GM23338 (cell line): Measurements from ENCODE around the gene CAST. TPM values are rescaled to one million over a fixed set of nuclear protein-coding genes. Genes with fewer than 3 reads are reported as not detected.

Source experiments
- ATAC-seq: fragments of 200-7000 bp; cut with Tn5 transposase; 3 replicates; pipeline ENCODE4 v1.9.1; 2020
- DNase-seq: peaks from one replicate; pipeline ENCODE4 v3.0.0-alpha.2; 2015; ENCODE audit warnings: low spot score
- H2AFZ ChIP-seq: fragments of 200-600 bp; sonication (generic); 2 replicates; pipeline ENCODE4 v1.8.0; 2016; ENCODE audit warnings: antibody characterized with exemption, mild to moderate bottlenecking, moderate library complexity
- H3F3A ChIP-seq: fragments of 200-600 bp; sonication (generic); replicated peaks from 2 replicates; pipeline ENCODE4 v1.8.0; 2017; ENCODE audit warnings: antibody characterized with exemption, mixed run types, low read depth
- H3K27ac ChIP-seq: fragments of 200-600 bp; sonication (generic); 2 replicates; pipeline ENCODE4 v1.6.1; 2016; ENCODE audit warnings: low read depth
- H3K27me3 ChIP-seq: fragments of 200-600 bp; sonication (generic); 2 replicates; pipeline ENCODE4 v1.8.0; 2016; ENCODE audit warnings: mild to moderate bottlenecking, mixed run types, moderate library complexity; ENCODE audit not compliant: insufficient read depth
- H3K36me3 ChIP-seq: fragments of 200-600 bp; sonication (generic); 2 replicates; pipeline ENCODE4 v1.8.0; 2016; ENCODE audit warnings: mild to moderate bottlenecking; ENCODE audit not compliant: insufficient read depth
- H3K4me1 ChIP-seq: fragments of 200-600 bp; sonication (generic); 2 replicates; pipeline ENCODE4 v1.8.0; 2016; ENCODE audit warnings: mild to moderate bottlenecking, moderate library complexity; ENCODE audit not compliant: insufficient read depth
- H3K4me2 ChIP-seq: fragments of 200-600 bp; sonication (generic); 2 replicates; pipeline ENCODE4 v1.7.1; 2017; ENCODE audit warnings: mixed run types
- H3K4me3 ChIP-seq: fragments of 200-600 bp; sonication (generic); 2 replicates; pipeline ENCODE4 v1.6.1; 2016; ENCODE audit warnings: mixed run types
- H3K79me2 ChIP-seq: fragments of 200-600 bp; sonication (generic); replicated peaks from 2 replicates; pipeline ENCODE4 v1.8.0; 2017; ENCODE audit warnings: mild to moderate bottlenecking; ENCODE audit not compliant: insufficient read depth
- H3K9me2 ChIP-seq: fragments of 200-600 bp; sonication (generic); 2 replicates; pipeline ENCODE4 v1.8.0; 2017; ENCODE audit not compliant: insufficient read depth
- H4K20me1 ChIP-seq: fragments of 200-600 bp; sonication (generic); replicated peaks from 2 replicates; pipeline ENCODE4 v1.8.0; 2017; ENCODE audit warnings: mild to moderate bottlenecking; ENCODE audit not compliant: insufficient read depth
- H3K27ac Mint-ChIP-seq: 2 replicates; pipeline ENCODE4 v1.8.0; 2020; ENCODE audit warnings: inconsistent platforms, mild to moderate bottlenecking, moderate library complexity, mixed read lengths
- H3K27me3 Mint-ChIP-seq: 3 replicates; pipeline ENCODE4 v1.8.0; 2022; ENCODE audit warnings: low read depth, mild to moderate bottlenecking, moderate library complexity, mixed read lengths, inconsistent platforms; ENCODE audit not compliant: insufficient read depth, poor library complexity
- H3K36me3 Mint-ChIP-seq: 3 replicates; pipeline ENCODE4 v1.8.0; 2021; ENCODE audit warnings: low read depth, mild to moderate bottlenecking, inconsistent platforms, moderate library complexity, mixed read lengths
- H3K4me1 Mint-ChIP-seq: 3 replicates; pipeline ENCODE4 v1.8.0; 2020; ENCODE audit warnings: mild to moderate bottlenecking, inconsistent platforms, mixed read lengths
- H3K4me3 Mint-ChIP-seq: 3 replicates; pipeline ENCODE4 v1.8.0; 2021; ENCODE audit warnings: moderate library complexity, mild to moderate bottlenecking, inconsistent platforms, mixed read lengths
- H3K9me3 Mint-ChIP-seq: 3 replicates; pipeline ENCODE4 v1.8.0; 2020; ENCODE audit warnings: moderate library complexity, mild to moderate bottlenecking, inconsistent platforms, mixed read lengths
- CREB1 ChIP-seq: fragments of 250-450 bp; sonication (Bioruptor Pico); IDR thresholded peaks from 2 replicates; pipeline ENCODE4 v1.5.0; 2020; ENCODE audit warnings: low read depth, mild to moderate bottlenecking, moderate library complexity
- EZH2 ChIP-seq: fragments of 200-600 bp; sonication (generic); IDR thresholded peaks from one replicate; pipeline ENCODE4 v1.8.0; 2017; ENCODE audit warnings: antibody characterized with exemption, mild to moderate bottlenecking, low read depth; ENCODE audit not compliant: unreplicated experiment
- EZH2phosphoT487 ChIP-seq: fragments of 200-600 bp; sonication (generic); IDR thresholded peaks from one replicate; pipeline ENCODE4 v1.8.1; 2018; ENCODE audit warnings: antibody characterized with exemption; ENCODE audit not compliant: unreplicated experiment
- NANOG ChIP-seq: IDR thresholded peaks from 2 replicates; pipeline ENCODE4 v1.6.1; 2016; ENCODE audit warnings: antibody characterized with exemption, borderline replicate concordance
- polyA plus RNA-seq: library from polyadenylated mRNA; unstranded; fragments of >200 nt; fragmentation: Nextera tagmentation; extraction: Ambion mirVana; gene quantifications from 2 replicates; pipeline ENCODE4 v1.2.1, GENCODE V29; 2016
- total RNA-seq: library from RNA; depleted of rRNA; stranded (reverse); fragments of >200 nt; shearing (Covaris generic); gene quantifications from 2 replicates; pipeline ENCODE4 v1.2.3, GENCODE V29; 2014
- TF ChIP-seq, protein P1 (sequence below): IDR thresholded peaks from 2 replicates; pipeline ENCODE4 v1.6.1; 2016; ENCODE audit warnings: antibody characterized with exemption
- TF ChIP-seq, protein P2 (sequence below): fragments of 250-450 bp; sonication (Bioruptor Pico); IDR thresholded peaks from 2 replicates; pipeline ENCODE4 v1.5.0; 2020; ENCODE audit warnings: mild to moderate bottlenecking, moderate library complexity
- TF ChIP-seq, protein P3 (sequence below), 2 experiments: fragments of 200-600 bp in 1 of 2; sonication (generic) in 1 of 2; conservative IDR thresholded peaks; 2 replicates each; pipeline versions ENCODE4 v1.5.1 to v1.6.1; 2016 to 2017; ENCODE audit warnings: antibody characterized with exemption in 2 of 2, low read depth in 2 of 2, mild to moderate bottlenecking in 2 of 2, moderate library complexity in 1 of 2

The CAST gene
- total and polyA plus RNA-seq, 2 experiments from 2014 or later = 37.9 to 57.7 TPM

DNA sequence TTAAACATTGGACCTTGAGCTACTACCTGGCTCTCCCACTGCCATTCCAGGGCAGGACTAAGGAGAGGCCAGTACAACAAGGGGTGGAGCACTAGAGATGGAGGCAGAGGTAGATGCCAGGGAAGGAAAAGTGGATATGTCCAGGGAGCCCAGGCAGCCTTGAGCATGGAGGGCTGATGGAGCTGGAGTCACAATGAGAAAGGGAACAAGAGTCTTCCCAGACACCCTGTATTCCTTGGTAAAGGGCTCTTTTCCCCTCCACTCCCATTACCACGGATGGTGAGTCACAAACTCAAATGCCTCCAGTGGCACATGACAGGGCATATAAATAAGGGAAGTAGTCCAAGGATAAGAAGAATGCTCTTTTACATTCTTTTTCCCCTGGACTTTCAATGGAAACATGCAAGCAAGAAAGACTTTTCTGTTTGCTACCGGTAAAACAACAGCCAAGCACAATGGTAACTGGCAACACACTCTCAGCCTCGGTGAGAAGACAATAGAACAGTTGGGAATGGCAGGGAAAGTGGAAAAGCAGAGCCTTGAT, 128.9 kb downstream of the CAST start:
- H4K20me1 ChIP-seq = 0 out of 2 replicates have a peak, but pooled peaks cover 3% of the 10 kb centered on the region
- no peaks in the 10 kb centered on the region for H3F3A ChIP-seq
- DNase-seq (no peak), ATAC-seq (peak; percentile 81)
- H3K4me1 Mint-ChIP-seq = peaks cover 11% of the 10 kb centered on the region; the same call in 2 of the 3 replicates
- no peak overlapping the region for H3K27ac ChIP-seq
- H3K36me3 Mint-ChIP-seq = peaks cover 7% of the 10 kb centered on the region
- peak overlapping the region; percentile 79; the same call in 1 of the 2 replicates for H3K27ac Mint-ChIP-seq
- no peaks in the 10 kb centered on the region for H3K9me3 Mint-ChIP-seq
- H3K4me1 ChIP-seq = no peaks in the 10 kb centered on the region
- H3K4me2 ChIP-seq = no peak overlapping the region
- no peak overlapping the region for H3K4me3 ChIP-seq
- H3K4me3 Mint-ChIP-seq = no peak overlapping the region
- H3K27me3 ChIP-seq = no peaks in the 10 kb centered on the region
- H2AFZ ChIP-seq = no peak overlapping the region
- H3K79me2 ChIP-seq = no peaks in the 10 kb centered on the region
- H3K27me3 Mint-ChIP-seq = no peaks in the 10 kb centered on the region
- TF ChIP-seq, protein P1, sequence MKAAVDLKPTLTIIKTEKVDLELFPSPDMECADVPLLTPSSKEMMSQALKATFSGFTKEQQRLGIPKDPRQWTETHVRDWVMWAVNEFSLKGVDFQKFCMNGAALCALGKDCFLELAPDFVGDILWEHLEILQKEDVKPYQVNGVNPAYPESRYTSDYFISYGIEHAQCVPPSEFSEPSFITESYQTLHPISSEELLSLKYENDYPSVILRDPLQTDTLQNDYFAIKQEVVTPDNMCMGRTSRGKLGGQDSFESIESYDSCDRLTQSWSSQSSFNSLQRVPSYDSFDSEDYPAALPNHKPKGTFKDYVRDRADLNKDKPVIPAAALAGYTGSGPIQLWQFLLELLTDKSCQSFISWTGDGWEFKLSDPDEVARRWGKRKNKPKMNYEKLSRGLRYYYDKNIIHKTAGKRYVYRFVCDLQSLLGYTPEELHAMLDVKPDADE = no peak
- TF ChIP-seq, protein P2, sequence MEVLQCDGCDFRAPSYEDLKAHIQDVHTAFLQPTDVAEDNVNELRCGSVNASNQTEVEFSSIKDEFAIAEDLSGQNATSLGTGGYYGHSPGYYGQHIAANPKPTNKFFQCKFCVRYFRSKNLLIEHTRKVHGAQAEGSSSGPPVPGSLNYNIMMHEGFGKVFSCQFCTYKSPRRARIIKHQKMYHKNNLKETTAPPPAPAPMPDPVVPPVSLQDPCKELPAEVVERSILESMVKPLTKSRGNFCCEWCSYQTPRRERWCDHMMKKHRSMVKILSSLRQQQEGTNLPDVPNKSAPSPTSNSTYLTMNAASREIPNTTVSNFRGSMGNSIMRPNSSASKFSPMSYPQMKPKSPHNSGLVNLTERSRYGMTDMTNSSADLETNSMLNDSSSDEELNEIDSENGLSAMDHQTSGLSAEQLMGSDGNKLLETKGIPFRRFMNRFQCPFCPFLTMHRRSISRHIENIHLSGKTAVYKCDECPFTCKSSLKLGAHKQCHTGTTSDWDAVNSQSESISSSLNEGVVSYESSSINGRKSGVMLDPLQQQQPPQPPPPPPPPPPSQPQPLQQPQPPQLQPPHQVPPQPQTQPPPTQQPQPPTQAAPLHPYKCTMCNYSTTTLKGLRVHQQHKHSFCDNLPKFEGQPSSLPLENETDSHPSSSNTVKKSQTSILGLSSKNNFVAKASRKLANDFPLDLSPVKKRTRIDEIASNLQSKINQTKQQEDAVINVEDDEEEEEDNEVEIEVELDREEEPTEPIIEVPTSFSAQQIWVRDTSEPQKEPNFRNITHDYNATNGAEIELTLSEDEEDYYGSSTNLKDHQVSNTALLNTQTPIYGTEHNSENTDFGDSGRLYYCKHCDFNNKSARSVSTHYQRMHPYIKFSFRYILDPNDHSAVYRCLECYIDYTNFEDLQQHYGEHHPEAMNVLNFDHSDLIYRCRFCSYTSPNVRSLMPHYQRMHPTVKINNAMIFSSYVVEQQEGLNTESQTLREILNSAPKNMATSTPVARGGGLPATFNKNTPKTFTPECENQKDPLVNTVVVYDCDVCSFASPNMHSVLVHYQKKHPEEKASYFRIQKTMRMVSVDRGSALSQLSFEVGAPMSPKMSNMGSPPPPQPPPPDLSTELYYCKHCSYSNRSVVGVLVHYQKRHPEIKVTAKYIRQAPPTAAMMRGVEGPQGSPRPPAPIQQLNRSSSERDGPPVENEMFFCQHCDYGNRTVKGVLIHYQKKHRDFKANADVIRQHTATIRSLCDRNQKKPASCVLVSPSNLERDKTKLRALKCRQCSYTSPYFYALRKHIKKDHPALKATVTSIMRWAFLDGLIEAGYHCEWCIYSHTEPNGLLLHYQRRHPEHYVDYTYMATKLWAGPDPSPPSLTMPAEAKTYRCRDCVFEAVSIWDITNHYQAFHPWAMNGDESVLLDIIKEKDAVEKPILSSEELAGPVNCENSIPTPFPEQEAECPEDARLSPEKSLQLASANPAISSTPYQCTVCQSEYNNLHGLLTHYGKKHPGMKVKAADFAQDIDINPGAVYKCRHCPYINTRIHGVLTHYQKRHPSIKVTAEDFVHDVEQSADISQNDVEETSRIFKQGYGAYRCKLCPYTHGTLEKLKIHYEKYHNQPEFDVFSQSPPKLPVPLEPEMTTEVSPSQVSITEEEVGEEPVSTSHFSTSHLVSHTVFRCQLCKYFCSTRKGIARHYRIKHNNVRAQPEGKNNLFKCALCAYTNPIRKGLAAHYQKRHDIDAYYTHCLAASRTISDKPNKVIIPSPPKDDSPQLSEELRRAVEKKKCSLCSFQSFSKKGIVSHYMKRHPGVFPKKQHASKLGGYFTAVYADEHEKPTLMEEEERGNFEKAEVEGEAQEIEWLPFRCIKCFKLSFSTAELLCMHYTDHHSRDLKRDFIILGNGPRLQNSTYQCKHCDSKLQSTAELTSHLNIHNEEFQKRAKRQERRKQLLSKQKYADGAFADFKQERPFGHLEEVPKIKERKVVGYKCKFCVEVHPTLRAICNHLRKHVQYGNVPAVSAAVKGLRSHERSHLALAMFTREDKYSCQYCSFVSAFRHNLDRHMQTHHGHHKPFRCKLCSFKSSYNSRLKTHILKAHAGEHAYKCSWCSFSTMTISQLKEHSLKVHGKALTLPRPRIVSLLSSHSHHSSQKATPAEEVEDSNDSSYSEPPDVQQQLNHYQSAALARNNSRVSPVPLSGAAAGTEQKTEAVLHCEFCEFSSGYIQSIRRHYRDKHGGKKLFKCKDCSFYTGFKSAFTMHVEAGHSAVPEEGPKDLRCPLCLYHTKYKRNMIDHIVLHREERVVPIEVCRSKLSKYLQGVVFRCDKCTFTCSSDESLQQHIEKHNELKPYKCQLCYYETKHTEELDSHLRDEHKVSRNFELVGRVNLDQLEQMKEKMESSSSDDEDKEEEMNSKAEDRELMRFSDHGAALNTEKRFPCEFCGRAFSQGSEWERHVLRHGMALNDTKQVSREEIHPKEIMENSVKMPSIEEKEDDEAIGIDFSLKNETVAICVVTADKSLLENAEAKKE = no peak
- TF ChIP-seq, protein P3, sequence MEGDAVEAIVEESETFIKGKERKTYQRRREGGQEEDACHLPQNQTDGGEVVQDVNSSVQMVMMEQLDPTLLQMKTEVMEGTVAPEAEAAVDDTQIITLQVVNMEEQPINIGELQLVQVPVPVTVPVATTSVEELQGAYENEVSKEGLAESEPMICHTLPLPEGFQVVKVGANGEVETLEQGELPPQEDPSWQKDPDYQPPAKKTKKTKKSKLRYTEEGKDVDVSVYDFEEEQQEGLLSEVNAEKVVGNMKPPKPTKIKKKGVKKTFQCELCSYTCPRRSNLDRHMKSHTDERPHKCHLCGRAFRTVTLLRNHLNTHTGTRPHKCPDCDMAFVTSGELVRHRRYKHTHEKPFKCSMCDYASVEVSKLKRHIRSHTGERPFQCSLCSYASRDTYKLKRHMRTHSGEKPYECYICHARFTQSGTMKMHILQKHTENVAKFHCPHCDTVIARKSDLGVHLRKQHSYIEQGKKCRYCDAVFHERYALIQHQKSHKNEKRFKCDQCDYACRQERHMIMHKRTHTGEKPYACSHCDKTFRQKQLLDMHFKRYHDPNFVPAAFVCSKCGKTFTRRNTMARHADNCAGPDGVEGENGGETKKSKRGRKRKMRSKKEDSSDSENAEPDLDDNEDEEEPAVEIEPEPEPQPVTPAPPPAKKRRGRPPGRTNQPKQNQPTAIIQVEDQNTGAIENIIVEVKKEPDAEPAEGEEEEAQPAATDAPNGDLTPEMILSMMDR (conservative IDR thresholded peaks at IDR 0.05; ENCODE audit: low read depth in 2 of 2) = no peak
- TF ChIP-seq EZH2 (no peak), NANOG (no peak), CREB1 (CRISPR knock-in tag) (no peak), EZH2phosphoT487 (no peak)
- H3K9me2 ChIP-seq = no peaks in the 10 kb centered on the region
- no peaks in the 10 kb centered on the region; the same call in none of the 2 replicates for H3K36me3 ChIP-seq
